HEK293 (cell line): ENCODE measurements around the gene CHMP3.

ENCODE experiments used
- GLI2 ChIP-seq: fragments of 450-650 bp; formaldehyde crosslinking; IDR thresholded peaks from 2 replicates; pipeline ENCODE4; 2017; ENCODE audit warnings: missing biosample characterization, missing genetic modification characterization, low read depth, borderline replicate concordance
- INSM2 ChIP-seq: fragments of 450-650 bp; formaldehyde crosslinking; IDR thresholded peaks from 2 replicates; pipeline ENCODE4 v1.5.1; 2016; ENCODE audit warnings: missing biosample characterization, missing genetic modification characterization
- KLF16 ChIP-seq: fragments of 450-650 bp; formaldehyde crosslinking; IDR thresholded peaks from 2 replicates; pipeline ENCODE4 v1.5.1; 2017; ENCODE audit warnings: missing biosample characterization, missing genetic modification characterization
- SP3 ChIP-seq: fragments of 450-650 bp; formaldehyde crosslinking; IDR thresholded peaks from 2 replicates; pipeline ENCODE4 v1.5.1; 2016; ENCODE audit warnings: missing biosample characterization, missing genetic modification characterization
- TCF7L2 ChIP-seq: IDR thresholded peaks from 2 replicates; pipeline ENCODE4 v1.6.1; 2011; ENCODE audit warnings: low read depth, mild to moderate bottlenecking, inconsistent platforms, low read length, moderate library complexity, borderline replicate concordance
- ZBTB1 ChIP-seq: fragments of 450-650 bp; formaldehyde crosslinking; IDR thresholded peaks from 2 replicates; pipeline ENCODE4 v1.5.1; 2016; ENCODE audit warnings: missing biosample characterization, missing genetic modification characterization
- ZBTB26 ChIP-seq: fragments of 450-650 bp; formaldehyde crosslinking; optimal IDR thresholded peaks from 2 replicates; pipeline ENCODE3; 2016; ENCODE audit warnings: missing biosample characterization, mild to moderate bottlenecking, missing genetic modification characterization
- ZBTB8A ChIP-seq: fragments of 450-650 bp; formaldehyde crosslinking; IDR thresholded peaks from 2 replicates; pipeline ENCODE4 v1.5.1; 2016; ENCODE audit warnings: missing biosample characterization, missing genetic modification characterization
- ZEB2 ChIP-seq: fragments of 450-650 bp; formaldehyde crosslinking; IDR thresholded peaks from 2 replicates; pipeline ENCODE4 v1.5.1; 2016; ENCODE audit warnings: missing biosample characterization, missing genetic modification characterization
- ZFP41 ChIP-seq: fragments of 450-650 bp; formaldehyde crosslinking; IDR thresholded peaks from 2 replicates; pipeline ENCODE4 v1.5.1; 2016; ENCODE audit warnings: missing biosample characterization, missing genetic modification characterization, borderline replicate concordance
- ZIC2 ChIP-seq: fragments of 450-650 bp; formaldehyde crosslinking; IDR thresholded peaks from 2 replicates; pipeline ENCODE4 v1.5.1; 2016; ENCODE audit warnings: missing biosample characterization, missing genetic modification characterization
- ZNF133 ChIP-seq: fragments of 450-650 bp; formaldehyde crosslinking; IDR thresholded peaks from 2 replicates; pipeline ENCODE4 v1.5.1; 2016; ENCODE audit warnings: missing biosample characterization, missing genetic modification characterization
- ZNF155 ChIP-seq: fragments of 450-650 bp; formaldehyde crosslinking; IDR thresholded peaks from 2 replicates; pipeline ENCODE4 v1.5.1; 2016; ENCODE audit warnings: missing biosample characterization, missing genetic modification characterization
- ZNF202 ChIP-seq: fragments of 450-650 bp; formaldehyde crosslinking; IDR thresholded peaks from 2 replicates; pipeline ENCODE4 v1.5.1; 2016; ENCODE audit warnings: missing biosample characterization, missing genetic modification characterization, borderline replicate concordance
- ZNF23 ChIP-seq: fragments of 450-650 bp; formaldehyde crosslinking; IDR thresholded peaks from 2 replicates; pipeline ENCODE4 v1.5.1; 2016; ENCODE audit warnings: missing biosample characterization, missing genetic modification characterization, borderline replicate concordance
- ZNF311 ChIP-seq: fragments of 450-650 bp; formaldehyde crosslinking; IDR thresholded peaks from 2 replicates; pipeline ENCODE4 v1.5.1; 2017; ENCODE audit warnings: missing biosample characterization, missing genetic modification characterization, borderline replicate concordance
- ZNF341 ChIP-seq: fragments of 450-650 bp; formaldehyde crosslinking; IDR thresholded peaks from 2 replicates; pipeline ENCODE4; 2016; ENCODE audit warnings: low read depth, missing biosample characterization, missing genetic modification characterization
- ZNF366 ChIP-seq: fragments of 450-650 bp; formaldehyde crosslinking; conservative IDR thresholded peaks from 2 replicates; pipeline ENCODE4 v1.5.1; 2016; ENCODE audit warnings: missing biosample characterization, missing genetic modification characterization
- ZNF544 ChIP-seq: fragments of 450-650 bp; formaldehyde crosslinking; IDR thresholded peaks from 2 replicates; pipeline ENCODE4 v1.5.0; 2017; ENCODE audit warnings: missing biosample characterization, missing genetic modification characterization
- ZNF555 ChIP-seq: fragments of 450-650 bp; formaldehyde crosslinking; conservative IDR thresholded peaks from 2 replicates; pipeline ENCODE4 v1.5.1; 2017; ENCODE audit warnings: missing biosample characterization, mild to moderate bottlenecking, missing genetic modification characterization, inconsistent platforms
- ZNF600 ChIP-seq: fragments of 450-650 bp; formaldehyde crosslinking; IDR thresholded peaks from 2 replicates; pipeline ENCODE4 v1.5.1; 2016; ENCODE audit warnings: missing biosample characterization, missing genetic modification characterization
- ZNF624 ChIP-seq: fragments of 450-650 bp; formaldehyde crosslinking; IDR thresholded peaks from 2 replicates; pipeline ENCODE4 v1.5.1; 2017; ENCODE audit warnings: missing biosample characterization, missing genetic modification characterization
- ZNF670 ChIP-seq: fragments of 450-650 bp; formaldehyde crosslinking; IDR thresholded peaks from 2 replicates; pipeline ENCODE4 v1.5.1; 2016; ENCODE audit warnings: missing biosample characterization, missing genetic modification characterization, low read depth
- ZNF704 ChIP-seq: fragments of 450-650 bp; formaldehyde crosslinking; IDR thresholded peaks from 2 replicates; pipeline ENCODE4 v1.5.1; 2016; ENCODE audit warnings: missing biosample characterization, missing genetic modification characterization
- ZNF76 ChIP-seq: fragments of 450-650 bp; formaldehyde crosslinking; IDR thresholded peaks from 2 replicates; pipeline ENCODE4; 2016; ENCODE audit warnings: low read depth, missing biosample characterization, missing genetic modification characterization, borderline replicate concordance
- ZNF791 ChIP-seq: fragments of 450-650 bp; formaldehyde crosslinking; IDR thresholded peaks from 2 replicates; pipeline ENCODE4 v1.5.1; 2016; ENCODE audit warnings: missing biosample characterization, missing genetic modification characterization
- ZNF792 ChIP-seq: fragments of 450-650 bp; formaldehyde crosslinking; IDR thresholded peaks from 2 replicates; pipeline ENCODE4 v1.5.1; 2016; ENCODE audit warnings: missing biosample characterization, missing genetic modification characterization
- ZNF843 ChIP-seq: fragments of 450-650 bp; formaldehyde crosslinking; IDR thresholded peaks from 2 replicates; pipeline ENCODE4 v1.5.1; 2016; ENCODE audit warnings: missing biosample characterization, missing genetic modification characterization
- ZSCAN16 ChIP-seq: fragments of 450-650 bp; formaldehyde crosslinking; IDR thresholded peaks from 2 replicates; pipeline ENCODE4 v1.5.1; 2016; ENCODE audit warnings: missing biosample characterization, missing genetic modification characterization
- TF ChIP-seq, protein P1 (sequence below): fragments of 450-650 bp; formaldehyde crosslinking; IDR thresholded peaks from 2 replicates; pipeline ENCODE4 v1.5.1; 2017; ENCODE audit warnings: missing biosample characterization, missing genetic modification characterization
- TF ChIP-seq, protein P2 (sequence below): fragments of 450-650 bp; formaldehyde crosslinking; IDR thresholded peaks from 2 replicates; pipeline ENCODE4 v1.5.1; 2016; ENCODE audit warnings: missing biosample characterization, missing genetic modification characterization
- TF ChIP-seq, protein P3 (sequence below): fragments of 450-650 bp; IDR thresholded peaks from 2 replicates; pipeline ENCODE4 v1.5.1; 2018; ENCODE audit warnings: missing biosample characterization, mild to moderate bottlenecking, missing genetic modification characterization

CHMP3 gene

GRCh38 chr2:86562922-86563649 lies at the start of gene CHMP3 (continued):
- TF ChIP-seq ZBTB1 (tag by site-specific recombination) = no peak
- no peak for TF ChIP-seq ZNF202 (tag by site-specific recombination)
- TF ChIP-seq ZFP41 (tag by site-specific recombination) = no peak
- peak; percentile 47 for TF ChIP-seq ZBTB26
- TF ChIP-seq ZNF23 (tag by site-specific recombination) = no peak
- peak; percentile 18; the same call in 1 of the 2 replicates for TF ChIP-seq ZNF843 (tag by site-specific recombination)
- TF ChIP-seq GLI2 = no peak
- no peak for TF ChIP-seq ZNF600 (tag by site-specific recombination)
- no peak for TF ChIP-seq ZNF791 (tag by site-specific recombination)
- TF ChIP-seq ZNF341 (tag by site-specific recombination) = peak; percentile 37; the same call in 1 of the 2 replicates
- TF ChIP-seq ZNF704 (tag by site-specific recombination) = no peak
- TF ChIP-seq ZEB2 (tag by site-specific recombination) = peak; percentile 19; the same call in 1 of the 2 replicates
- TF ChIP-seq ZNF792 (tag by site-specific recombination) = no peak
- no peak; the same call in 1 of the 2 replicates for TF ChIP-seq ZBTB8A (tag by site-specific recombination)
- TF ChIP-seq ZNF624 (tag by site-specific recombination) = no peak
- TF ChIP-seq, protein P1, sequence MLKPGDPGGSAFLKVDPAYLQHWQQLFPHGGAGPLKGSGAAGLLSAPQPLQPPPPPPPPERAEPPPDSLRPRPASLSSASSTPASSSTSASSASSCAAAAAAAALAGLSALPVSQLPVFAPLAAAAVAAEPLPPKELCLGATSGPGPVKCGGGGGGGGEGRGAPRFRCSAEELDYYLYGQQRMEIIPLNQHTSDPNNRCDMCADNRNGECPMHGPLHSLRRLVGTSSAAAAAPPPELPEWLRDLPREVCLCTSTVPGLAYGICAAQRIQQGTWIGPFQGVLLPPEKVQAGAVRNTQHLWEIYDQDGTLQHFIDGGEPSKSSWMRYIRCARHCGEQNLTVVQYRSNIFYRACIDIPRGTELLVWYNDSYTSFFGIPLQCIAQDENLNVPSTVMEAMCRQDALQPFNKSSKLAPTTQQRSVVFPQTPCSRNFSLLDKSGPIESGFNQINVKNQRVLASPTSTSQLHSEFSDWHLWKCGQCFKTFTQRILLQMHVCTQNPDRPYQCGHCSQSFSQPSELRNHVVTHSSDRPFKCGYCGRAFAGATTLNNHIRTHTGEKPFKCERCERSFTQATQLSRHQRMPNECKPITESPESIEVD (tag by site-specific recombination) = no peak
- TF ChIP-seq ZNF544 (tag by site-specific recombination) = no peak
- TF ChIP-seq ZNF555 (tag by site-specific recombination) = no peak
- TF ChIP-seq ZNF76 (tag by site-specific recombination) = no peak; the same call in 1 of the 2 replicates
- TF ChIP-seq ZNF155 (tag by site-specific recombination) = no peak
- no peak for TF ChIP-seq ZSCAN16 (tag by site-specific recombination)
- TF ChIP-seq ZNF670 = no peak
- peak; percentile 91 for TF ChIP-seq SP3 (tag by site-specific recombination)
- TF ChIP-seq INSM2 (tag by site-specific recombination) = no peak
- TF ChIP-seq TCF7L2 = no peak
- no peak for TF ChIP-seq ZNF133
- TF ChIP-seq, protein P2, sequence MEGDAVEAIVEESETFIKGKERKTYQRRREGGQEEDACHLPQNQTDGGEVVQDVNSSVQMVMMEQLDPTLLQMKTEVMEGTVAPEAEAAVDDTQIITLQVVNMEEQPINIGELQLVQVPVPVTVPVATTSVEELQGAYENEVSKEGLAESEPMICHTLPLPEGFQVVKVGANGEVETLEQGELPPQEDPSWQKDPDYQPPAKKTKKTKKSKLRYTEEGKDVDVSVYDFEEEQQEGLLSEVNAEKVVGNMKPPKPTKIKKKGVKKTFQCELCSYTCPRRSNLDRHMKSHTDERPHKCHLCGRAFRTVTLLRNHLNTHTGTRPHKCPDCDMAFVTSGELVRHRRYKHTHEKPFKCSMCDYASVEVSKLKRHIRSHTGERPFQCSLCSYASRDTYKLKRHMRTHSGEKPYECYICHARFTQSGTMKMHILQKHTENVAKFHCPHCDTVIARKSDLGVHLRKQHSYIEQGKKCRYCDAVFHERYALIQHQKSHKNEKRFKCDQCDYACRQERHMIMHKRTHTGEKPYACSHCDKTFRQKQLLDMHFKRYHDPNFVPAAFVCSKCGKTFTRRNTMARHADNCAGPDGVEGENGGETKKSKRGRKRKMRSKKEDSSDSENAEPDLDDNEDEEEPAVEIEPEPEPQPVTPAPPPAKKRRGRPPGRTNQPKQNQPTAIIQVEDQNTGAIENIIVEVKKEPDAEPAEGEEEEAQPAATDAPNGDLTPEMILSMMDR (tag by site-specific recombination) = peak; percentile 29
- TF ChIP-seq ZNF311 (tag by site-specific recombination) = no peak
- TF ChIP-seq ZNF366 (tag by site-specific recombination) = no peak
- TF ChIP-seq KLF16 (tag by site-specific recombination) = peak; percentile 80
- TF ChIP-seq ZIC2 (tag by site-specific recombination) = no peak
- TF ChIP-seq, protein P3, sequence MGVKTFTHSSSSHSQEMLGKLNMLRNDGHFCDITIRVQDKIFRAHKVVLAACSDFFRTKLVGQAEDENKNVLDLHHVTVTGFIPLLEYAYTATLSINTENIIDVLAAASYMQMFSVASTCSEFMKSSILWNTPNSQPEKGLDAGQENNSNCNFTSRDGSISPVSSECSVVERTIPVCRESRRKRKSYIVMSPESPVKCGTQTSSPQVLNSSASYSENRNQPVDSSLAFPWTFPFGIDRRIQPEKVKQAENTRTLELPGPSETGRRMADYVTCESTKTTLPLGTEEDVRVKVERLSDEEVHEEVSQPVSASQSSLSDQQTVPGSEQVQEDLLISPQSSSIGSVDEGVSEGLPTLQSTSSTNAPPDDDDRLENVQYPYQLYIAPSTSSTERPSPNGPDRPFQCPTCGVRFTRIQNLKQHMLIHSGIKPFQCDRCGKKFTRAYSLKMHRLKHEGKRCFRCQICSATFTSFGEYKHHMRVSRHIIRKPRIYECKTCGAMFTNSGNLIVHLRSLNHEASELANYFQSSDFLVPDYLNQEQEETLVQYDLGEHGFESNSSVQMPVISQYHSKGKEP (tag by site-specific recombination) = no peak
